SU-DHL-6 (cell line): ENCODE data around the gene POU2F3.

Experiments used
- EZH2phosphoT487 ChIP-seq: fragments of 200-600 bp; sonication (generic), shearing (Covaris generic); conservative IDR thresholded peaks from 2 replicates; pipeline ENCODE4 v1.6.1; 2018; ENCODE audit warnings: mild to moderate bottlenecking, antibody characterized with exemption, low read length, moderate library complexity, mixed read lengths
- TF ChIP-seq, protein P1 (sequence below): fragments of 200-600 bp; sonication (generic); IDR thresholded peaks from one replicate; pipeline ENCODE4 v1.5.1; 2017; ENCODE audit warnings: antibody characterized with exemption, mild to moderate bottlenecking, low read length, moderate library complexity; ENCODE audit not compliant: insufficient read depth, poor library complexity, severe bottlenecking

DNA sequence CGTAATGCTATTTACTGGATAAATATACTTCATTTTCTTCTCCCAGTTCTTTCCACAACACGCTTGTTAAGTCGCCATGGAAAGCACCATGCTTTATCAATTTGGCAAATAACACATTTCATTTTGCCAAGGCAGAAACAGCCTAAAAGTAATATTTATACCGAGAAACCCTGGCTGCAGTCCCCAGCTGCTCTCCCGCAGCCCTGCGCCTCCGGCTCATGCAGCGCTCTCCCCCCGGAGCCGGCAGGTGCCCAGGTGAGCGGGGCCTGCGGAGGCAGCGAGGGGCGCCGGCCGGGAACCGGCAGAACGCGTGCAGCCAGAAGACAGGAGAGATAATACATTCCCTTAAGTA, 95.6 kb downstream of the POU2F3 start:
- TF ChIP-seq, protein P1, sequence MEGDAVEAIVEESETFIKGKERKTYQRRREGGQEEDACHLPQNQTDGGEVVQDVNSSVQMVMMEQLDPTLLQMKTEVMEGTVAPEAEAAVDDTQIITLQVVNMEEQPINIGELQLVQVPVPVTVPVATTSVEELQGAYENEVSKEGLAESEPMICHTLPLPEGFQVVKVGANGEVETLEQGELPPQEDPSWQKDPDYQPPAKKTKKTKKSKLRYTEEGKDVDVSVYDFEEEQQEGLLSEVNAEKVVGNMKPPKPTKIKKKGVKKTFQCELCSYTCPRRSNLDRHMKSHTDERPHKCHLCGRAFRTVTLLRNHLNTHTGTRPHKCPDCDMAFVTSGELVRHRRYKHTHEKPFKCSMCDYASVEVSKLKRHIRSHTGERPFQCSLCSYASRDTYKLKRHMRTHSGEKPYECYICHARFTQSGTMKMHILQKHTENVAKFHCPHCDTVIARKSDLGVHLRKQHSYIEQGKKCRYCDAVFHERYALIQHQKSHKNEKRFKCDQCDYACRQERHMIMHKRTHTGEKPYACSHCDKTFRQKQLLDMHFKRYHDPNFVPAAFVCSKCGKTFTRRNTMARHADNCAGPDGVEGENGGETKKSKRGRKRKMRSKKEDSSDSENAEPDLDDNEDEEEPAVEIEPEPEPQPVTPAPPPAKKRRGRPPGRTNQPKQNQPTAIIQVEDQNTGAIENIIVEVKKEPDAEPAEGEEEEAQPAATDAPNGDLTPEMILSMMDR: no peak
- no peak for TF ChIP-seq EZH2phosphoT487
